A549 (cell line): ENCODE measurements around the gene MAP7D1. TPM values are rescaled to one million over a fixed set of nuclear protein-coding genes. Genes with fewer than 3 reads are reported as not detected.
A peak's percentile ranks its signal among the peaks of the same experiment; 100 is the strongest.

ENCODE experiments used
- ATAC-seq, 2 experiments: fragments of 200-7000 bp in 1 of 2; fragments of >200 bp in 1 of 2; cut with Nextera tagmentation in 1 of 2; cut with Tn5 transposase in 1 of 2; 3 replicates each; pipeline versions ENCODE4 v1.8.0 to v1.9.1; 2018 to 2020; ENCODE audit warnings: mild to moderate bottlenecking in 1 of 2, moderate library complexity in 1 of 2
- CTCF ChIA-PET: fragments of 300-600 bp; sonication (Branson Sonifier 250); formaldehyde crosslinking; extraction: SDS; loops from one replicate; lab custom pipeline; 2021; ENCODE audit warnings: antibody characterized with exemption, inconsistent platforms; lab: Yijun Ruan, JAX
- POLR2A ChIA-PET: fragments of 350-600 bp; formaldehyde crosslinking; extraction: SDS; loops from one replicate; lab custom pipeline; 2021; ENCODE audit warnings: antibody characterized with exemption, inconsistent platforms; lab: Yijun Ruan, JAX
- DNase-seq, 2 experiments: peaks; one replicate each; pipeline versions ENCODE4 v3.0.0 to v3.0.0-alpha.2; 2011 to 2016; ENCODE audit warnings: low read depth in 1 of 2, low spot score in 1 of 2
- FAIRE-seq: peaks from 2 replicates; lab custom pipeline; 2011; peaks lifted over from hg19 to GRCh38; lab: Jason Lieb, UNC
- H3K27ac ChIP-seq, 2 experiments: fragments of >200 bp; sonication (Bioruptor Twin); formaldehyde crosslinking; 3 replicates each; pipeline ENCODE4 v1.5.1; 2016 to 2017
- H3K4me1 ChIP-seq: fragments of >200 bp; sonication (Bioruptor Twin); formaldehyde crosslinking; 3 replicates; pipeline ENCODE4 v1.6.1; 2016
- H3K4me2 ChIP-seq: fragments of >200 bp; sonication (Bioruptor Twin); formaldehyde crosslinking; 3 replicates; pipeline ENCODE4 v1.6.1; 2016
- H3K4me3 ChIP-seq: fragments of >200 bp; sonication (Bioruptor Twin); formaldehyde crosslinking; 3 replicates; pipeline ENCODE4 v1.5.1; 2016
- H3K9me3 ChIP-seq: fragments of >200 bp; sonication (Bioruptor Twin); formaldehyde crosslinking; 3 replicates; pipeline ENCODE4 v1.6.1; 2016
- CBX2 ChIP-seq: fragments of 200-600 bp; sonication (generic); IDR thresholded peaks from 2 replicates; pipeline ENCODE4 v1.6.1; 2016; ENCODE audit warnings: low read depth, mild to moderate bottlenecking, borderline replicate concordance
- CHD4 ChIP-seq: fragments of 200-600 bp; sonication (generic); IDR thresholded peaks from 2 replicates; pipeline ENCODE4 v1.6.1; 2016; ENCODE audit warnings: antibody characterized with exemption, mild to moderate bottlenecking, borderline replicate concordance
- CTCF ChIP-seq: fragments of >200 bp; sonication (Bioruptor Twin); formaldehyde crosslinking; IDR thresholded peaks from 3 replicates; pipeline ENCODE4 v1.5.1; 2016
- E2F6 ChIP-seq: IDR thresholded peaks from 2 replicates; pipeline ENCODE4 v1.6.1; 2012; ENCODE audit warnings: low read depth, borderline replicate concordance
- ELK1 ChIP-seq: fragments of 150-350 bp; IDR thresholded peaks from 2 replicates; pipeline ENCODE4 v1.6.1; 2014; ENCODE audit warnings: low read depth, mild to moderate bottlenecking, low read length
- HDAC2 ChIP-seq: fragments of 200-600 bp; sonication (generic); IDR thresholded peaks from 2 replicates; pipeline ENCODE4 v1.6.1; 2016
- HMGXB4 ChIP-seq: fragments of 250-450 bp; sonication (Bioruptor Pico); IDR thresholded peaks from 2 replicates; pipeline ENCODE4 v1.5.0; 2021; ENCODE audit warnings: mild to moderate bottlenecking, moderate library complexity, borderline replicate concordance
- HOXB5 ChIP-seq: fragments of 250-450 bp; sonication (Bioruptor Pico); IDR thresholded peaks from 2 replicates; pipeline ENCODE4 v1.5.0; 2020; ENCODE audit warnings: mild to moderate bottlenecking, moderate library complexity
- KDM5A ChIP-seq: fragments of 200-600 bp; sonication (generic); IDR thresholded peaks from 2 replicates; pipeline ENCODE4 v1.6.1; 2016; ENCODE audit warnings: antibody characterized with exemption, mild to moderate bottlenecking
- NFE2L2 ChIP-seq: fragments of 150-350 bp; conservative IDR thresholded peaks from 2 replicates; pipeline ENCODE4 v1.6.1; 2014; ENCODE audit warnings: low read length
- PHF8 ChIP-seq: fragments of 200-600 bp; sonication (generic); IDR thresholded peaks from 2 replicates; pipeline ENCODE4 v1.6.1; 2016; ENCODE audit warnings: low read depth, mild to moderate bottlenecking, antibody characterized with exemption, moderate library complexity, borderline replicate concordance
- RAD21 ChIP-seq, 2 experiments: fragments of >200 bp in 1 of 2; sonication (Bioruptor Twin) in 1 of 2; formaldehyde crosslinking in 1 of 2; IDR thresholded peaks in 1 of 2; conservative IDR thresholded peaks in 1 of 2; 2 replicates in 1 of 2; 3 replicates in 1 of 2; pipeline ENCODE4 v1.6.1; 2012 to 2018; ENCODE audit warnings: inconsistent platforms in 1 of 2
- SMC3 ChIP-seq: fragments of >200 bp; sonication (Bioruptor Twin); formaldehyde crosslinking; IDR thresholded peaks from 3 replicates; pipeline ENCODE4 v1.6.1; 2018; ENCODE audit warnings: inconsistent platforms
- USF2 ChIP-seq: fragments of 450-650 bp; IDR thresholded peaks from 2 replicates; pipeline ENCODE4 v1.6.1; 2014; ENCODE audit warnings: antibody characterized with exemption
- ZSCAN20 ChIP-seq: fragments of 250-450 bp; sonication (Bioruptor Pico); IDR thresholded peaks from 2 replicates; pipeline ENCODE4 v1.8.0; 2022; ENCODE audit warnings: mild to moderate bottlenecking, moderate library complexity
- WGBS: methylation state at CpG from one replicate; pipeline ENCODE4 v1.1.6; 2017; ENCODE audit errors: missing lambda C conversion rate; 5-methylcytosine and 5-hydroxymethylcytosine counted together
- polyA plus RNA-seq, 4 experiments: library from polyadenylated mRNA; depleted of rRNA in 3 of 4; stranded (reverse); fragments of >200 nt; fragmentation: RNase III in 1 of 4; extraction: RNeasy Plus Mini Kit Qiagen cat#74134 plus additional on column Dnase treatment in 1 of 4; gene quantifications; 2 replicates in 3 of 4; 3 replicates in 1 of 4; pipeline ENCODE4 v1.2.3, GENCODE V29; 2011 to 2017

MAP7D1 gene
- polyA plus RNA-seq, 2 of the 4 experiments (the other 2 are of a cell fraction), result 16.4 to 74.9 TPM

- WGBS, result 64% methylated on average over 7 of the region's 7 CpGs
- Histone ChIP-seq H3K4me2 (no peak overlapping the region), H3K4me1 (peaks cover 6% of the 10 kb centered on the region), H3K9me3 (no peaks in the 10 kb centered on the region), H3K4me3 (no peak overlapping the region), H3K27ac (no peak overlapping the region)
- CTCF ChIA-PET, result interaction anchor here (0.6 to 5.3 kb wide), 30 partner anchors 10 to 1363 kb away, joined by 3 to 147 read pairs (median 4); partner anchors contain the start of gene TRAPPC3
- POLR2A ChIA-PET, result no interaction called here
- FAIRE-seq, result no peak
- ATAC-seq, result peak; percentile 77 to 94
- TF ChIP-seq CBX2, result no peak
- TF ChIP-seq USF2, result no peak
- TF ChIP-seq HMGXB4, result no peak
- TF ChIP-seq SMC3, result peak; percentile 57
- peak; percentile 58 for TF ChIP-seq CTCF
- TF ChIP-seq ZSCAN20 (CRISPR knock-in tag), result no peak
- no peak for TF ChIP-seq HDAC2
- TF ChIP-seq HOXB5 (CRISPR knock-in tag), result no peak
- no peak for TF ChIP-seq NFE2L2
- TF ChIP-seq RAD21 (conservative IDR thresholded peaks at IDR 0.05 in 1 of 2, IDR thresholded peaks at IDR 0.05 in 1 of 2), result peak; percentile 53 to 66; a peak in 4 of 5 replicates
- no peak for TF ChIP-seq PHF8
- TF ChIP-seq CHD4, result no peak
- DNase-seq, result peak; percentile 34 to 68
Observed at GRCh38 chr1:36134505-36135329, 21.2 kb upstream of the MAP7D1 start.

GRCh38 chr1:36135330-36135667 is 20.7 kb upstream of the MAP7D1 start:
- ATAC-seq, result no peak
- Histone ChIP-seq H3K27ac (no peak overlapping the region), H3K4me3 (no peak overlapping the region), H3K9me3 (no peaks in the 10 kb centered on the region), H3K4me1 (peaks cover 6% of the 10 kb centered on the region), H3K4me2 (no peak overlapping the region)
- FAIRE-seq, result no peak
- ChIA-PET CTCF (interaction anchor here (0.6 to 5.3 kb wide), 23 partner anchors 9 to 176 kb away, joined by 3 to 147 read pairs (median 4); partner anchors contain the start of gene TRAPPC3), POLR2A (no interaction called here)
- 71% methylated on average over 6 of the region's 6 CpGs for WGBS
- TF ChIP-seq ELK1 (no peak), E2F6 (no peak), KDM5A (no peak)
- no peak for DNase-seq
